ENCODE measurements around the gene PDPK1.
A peak's percentile ranks its signal among the peaks of the same experiment; 100 is the strongest.
"Not testable (repeated sequence)": the region's sequence is repeated elsewhere in the genome, so short reads cannot be mapped to it uniquely, and the experiment has no call there.

PDPK1 gene

GRCh38 chr16:2529961-2530628 lies 7.7 kb upstream of the PDPK1 start:
- Histone ChIP-seq H3K36me3 (replicated peaks) (peaks cover 25% of the 10 kb centered on the region), H3K27me3 (replicated peaks) (no peaks in the 10 kb centered on the region), H3K27ac (no peak overlapping the region), H3K4me3 (ENCODE audit: low read depth, low read length) (no peak overlapping the region)
- no peak for DNase-seq
- TF ChIP-seq CTCF (IDR thresholded peaks at IDR 0.05; ENCODE audit: low read depth, low read length, missing control alignments), result no peak
- in situ Hi-C loops (cut with HindIII; ENCODE audit: low pct_ligation_motif_present, low sequenced_read_pairs), result no loop called here

GRCh38 chr16:2530629-2531318 lies 7.0 kb upstream of the PDPK1 start:
- H3K27me3 ChIP-seq (replicated peaks), result no peaks in the 10 kb centered on the region
- no peak for TF ChIP-seq CTCF (IDR thresholded peaks at IDR 0.05; ENCODE audit: low read depth, low read length, missing control alignments)
- in situ Hi-C loops (cut with HindIII; ENCODE audit: low pct_ligation_motif_present, low sequenced_read_pairs), result no loop called here
- H3K36me3 ChIP-seq (replicated peaks), result peaks cover 25% of the 10 kb centered on the region
- H3K27ac ChIP-seq, result no peak overlapping the region
- DNase-seq, result no peak
- no peak overlapping the region for H3K4me3 ChIP-seq (ENCODE audit: low read depth, low read length)

- H3K27ac ChIP-seq, result peak within 1 kb of the TSS; percentile 41
- H3K36me3 ChIP-seq (replicated peaks), result peaks cover 21% of the 10 kb centered on the region
- no peak for TF ChIP-seq CTCF (IDR thresholded peaks at IDR 0.05; ENCODE audit: low read depth, low read length, missing control alignments)
- H3K27me3 ChIP-seq (replicated peaks), result no peaks in the 10 kb centered on the region
- in situ Hi-C loops (cut with HindIII; ENCODE audit: low pct_ligation_motif_present, low sequenced_read_pairs), result no loop called here
- DNase-seq, result no peak
- H3K4me3 ChIP-seq (ENCODE audit: low read depth, low read length), result peak within 1 kb of the TSS; percentile 62
Observed at GRCh38 chr16:2531371-2531695, 6.5 kb upstream of the PDPK1 start, which contains the start of gene CEMP1. Gene CEMP1 (minus strand): TSS chr16:2531408. CDS start chr16:2531073, 335 bp downstream.

- in situ Hi-C loops (cut with HindIII; ENCODE audit: low pct_ligation_motif_present, low sequenced_read_pairs), result no loop called here
- H3K36me3 ChIP-seq (replicated peaks), result peaks cover 19% of the 10 kb centered on the region
- H3K27me3 ChIP-seq (replicated peaks), result no peaks in the 10 kb centered on the region
- TF ChIP-seq CTCF (IDR thresholded peaks at IDR 0.05; ENCODE audit: low read depth, low read length, missing control alignments), result no peak
- H3K27ac ChIP-seq, result peak overlapping the region; percentile 41
- peak overlapping the region; percentile 62 for H3K4me3 ChIP-seq (ENCODE audit: low read depth, low read length)
- DNase-seq, result peak; percentile 95
Observed at GRCh38 chr16:2531696-2532493, 5.9 kb upstream of the PDPK1 start.

GRCh38 chr16:2532494-2533141 lies 5.2 kb upstream of the PDPK1 start:
- H3K27ac ChIP-seq, result peak overlapping the region; percentile 19
- peak; percentile 48 for DNase-seq
- peak overlapping the region; percentile 62 for H3K4me3 ChIP-seq (ENCODE audit: low read depth, low read length)
- no peaks in the 10 kb centered on the region for H3K27me3 ChIP-seq (replicated peaks)
- TF ChIP-seq CTCF (IDR thresholded peaks at IDR 0.05; ENCODE audit: low read depth, low read length, missing control alignments), result no peak
- in situ Hi-C loops (cut with HindIII; ENCODE audit: low pct_ligation_motif_present, low sequenced_read_pairs), result no loop called here
- H3K36me3 ChIP-seq (replicated peaks), result peaks cover 19% of the 10 kb centered on the region

GRCh38 chr16:2533142-2533755 lies 4.6 kb upstream of the PDPK1 start:
- Histone ChIP-seq H3K36me3 (replicated peaks) (peaks cover 15% of the 10 kb centered on the region), H3K27ac (peak overlapping the region; percentile 19), H3K4me3 (ENCODE audit: low read depth, low read length) (peak overlapping the region; percentile 62)
- DNase-seq; H3K27me3 ChIP-seq (replicated peaks); in situ Hi-C loops (cut with HindIII; ENCODE audit: low pct_ligation_motif_present, low sequenced_read_pairs): not testable (repeated sequence)

Measured in brain microvascular endothelial cell (primary cell).